K562 (cell line): ENCODE data around the gene STK32C. TPM values are rescaled to one million over a fixed set of nuclear protein-coding genes. Genes with fewer than 3 reads are reported as not detected.

Experiments
- ATAC-seq: fragments of 200-7000 bp; cut with Tn5 transposase; 3 replicates; pipeline ENCODE4 v1.9.1; 2020; ENCODE audit warnings: moderate library complexity
- BruUV-seq: library from RNA; stranded (reverse); fragments of 400-500 nt; replicated peaks from 2 replicates; lab custom pipeline; 2021; lab: Mats Ljungman, UMichigan
- CTCF ChIA-PET: fragments of 300-600 bp; formaldehyde crosslinking; extraction: SDS; loops from one replicate; lab custom pipeline; 2021; ENCODE audit warnings: low intra/inter-chr PET ratio; lab: Yijun Ruan, JAX
- POLR2A ChIA-PET: fragments of 300-600, 350-650 bp; sonication (Branson Sonifier 250); formaldehyde crosslinking; extraction: SDS; loops from one replicate; lab custom pipeline; 2021; ENCODE audit warnings: antibody characterized with exemption, inconsistent platforms; lab: Yijun Ruan, JAX
- DNase-seq, 4 experiments: peaks; one replicate each; pipeline versions ENCODE4 v3.0.0 to v3.0.0-alpha.2; 2011 to 2018; ENCODE audit warnings: low spot score in 3 of 4, mixed read lengths in 3 of 4; ENCODE audit errors: extremely low read depth in 1 of 4
- FAIRE-seq: peaks from 2 replicates; lab custom pipeline; 2011; peaks lifted over from hg19 to GRCh38; lab: Jason Lieb, UNC
- H2AFZ ChIP-seq: 2 replicates; pipeline ENCODE4 v1.6.0; 2011; ENCODE audit warnings: low read depth, low read length, control low read depth, inconsistent platforms
- H3K27ac ChIP-seq: fragments of 200-600 bp; 3 replicates; pipeline ENCODE4 v1.8.0; 2011; ENCODE audit warnings: low read depth, mild to moderate bottlenecking, control low read depth, inconsistent platforms, low read length, moderate library complexity, mixed read lengths; ENCODE audit errors: extremely low read depth
- H3K27me3 ChIP-seq, 2 experiments: fragments of 300-600 bp in 1 of 2; 2 replicates in 1 of 2; 3 replicates in 1 of 2; pipeline versions ENCODE4 v1.6.0 to v1.8.0; 2011; ENCODE audit warnings: inconsistent platforms in 2 of 2, low read length in 2 of 2, mild to moderate bottlenecking in 1 of 2, mixed read lengths in 1 of 2, moderate library complexity in 1 of 2; ENCODE audit not compliant: control insufficient read depth in 2 of 2, insufficient read depth in 2 of 2
- H3K36me3 ChIP-seq: fragments of 300-600 bp; 3 replicates; pipeline ENCODE4 v1.8.0; 2011; ENCODE audit warnings: mild to moderate bottlenecking, low read length, inconsistent platforms; ENCODE audit not compliant: control insufficient read depth, insufficient read depth
- H3K4me1 ChIP-seq, 2 experiments: fragments of 200-600 bp in 1 of 2; replicated peaks in 1 of 2; 2 replicates in 1 of 2; 3 replicates in 1 of 2; pipeline versions ENCODE4 v1.5.1 to v1.8.0; 2011; ENCODE audit warnings: inconsistent platforms in 2 of 2, low read length in 2 of 2, mild to moderate bottlenecking in 1 of 2, mixed read lengths in 1 of 2, moderate library complexity in 1 of 2; ENCODE audit not compliant: control insufficient read depth in 2 of 2, insufficient read depth in 2 of 2
- H3K4me2 ChIP-seq: 2 replicates; pipeline ENCODE4 v1.6.1; 2011; ENCODE audit warnings: low read length, control low read depth, inconsistent platforms, mixed read lengths; ENCODE audit not compliant: insufficient read depth
- H3K4me3 ChIP-seq: fragments of 200-600 bp; sonication (generic), shearing (Covaris generic); 2 replicates; pipeline ENCODE4 v1.5.1; 2016; ENCODE audit warnings: control low read depth, inconsistent platforms
- H3K79me2 ChIP-seq: fragments of 200-600 bp; 3 replicates; pipeline ENCODE4 v1.8.0; 2011; ENCODE audit warnings: low read length, inconsistent platforms; ENCODE audit not compliant: control insufficient read depth, insufficient read depth
- H3K9ac ChIP-seq, 2 experiments: 2 replicates each; pipeline versions ENCODE4 v1.6.0 to v1.6.1; 2011; ENCODE audit warnings: low read depth in 2 of 2, low read length in 2 of 2, control low read depth in 1 of 2, inconsistent platforms in 1 of 2, mild to moderate bottlenecking in 1 of 2, mixed read lengths in 1 of 2; ENCODE audit not compliant: insufficient read depth in 1 of 2
- H3K9me1 ChIP-seq: one replicate; pipeline ENCODE4 v1.6.0; 2011; ENCODE audit warnings: inconsistent platforms, mild to moderate bottlenecking, low read length, moderate library complexity; ENCODE audit not compliant: control insufficient read depth, insufficient read depth
- H3K9me3 ChIP-seq: replicated peaks from 2 replicates; pipeline ENCODE4 v1.5.1; 2011; ENCODE audit warnings: low read depth, low read length, inconsistent platforms; ENCODE audit not compliant: control insufficient read depth, insufficient read depth
- H4K20me1 ChIP-seq: replicated peaks from 2 replicates; pipeline ENCODE4 v1.6.1; 2011; ENCODE audit warnings: low read length, inconsistent platforms, mixed read lengths; ENCODE audit not compliant: control insufficient read depth, insufficient read depth
- BMI1 ChIP-seq: fragments of 150-350 bp; IDR thresholded peaks from 2 replicates; pipeline ENCODE4 v1.6.1; 2014; ENCODE audit warnings: low read length
- HNRNPUL1 ChIP-seq: fragments of 200-400 bp; formaldehyde crosslinking; IDR thresholded peaks from 2 replicates; pipeline ENCODE4 v1.6.1; 2017; ENCODE audit warnings: low read length
- MAFF ChIP-seq: IDR thresholded peaks from 2 replicates; pipeline ENCODE4 v1.6.1; 2012; ENCODE audit warnings: low read length, improper control_type of control experiment
- NFIC ChIP-seq: fragments of 450-650 bp; IDR thresholded peaks from 2 replicates; pipeline ENCODE4 v1.6.1; 2017; ENCODE audit warnings: mild to moderate bottlenecking, inconsistent platforms
- NFXL1 ChIP-seq: fragments of 450-650 bp; formaldehyde crosslinking; IDR thresholded peaks from 2 replicates; pipeline ENCODE4 v1.4.0; 2021; ENCODE audit warnings: mild to moderate bottlenecking
- SMARCA5 ChIP-seq: fragments of 450-650 bp; IDR thresholded peaks from 2 replicates; pipeline ENCODE4 v1.6.1; 2016
- TEAD2 ChIP-seq: fragments of 450-650 bp; IDR thresholded peaks from 2 replicates; pipeline ENCODE4 v1.6.1; 2016; ENCODE audit warnings: missing genetic modification characterization, control low read depth, missing compliant biosample characterization
- TRIM28 ChIP-seq: fragments of 450-650 bp; IDR thresholded peaks from 2 replicates; pipeline ENCODE4 v1.6.1; 2017
- ZNF445 ChIP-seq: fragments of 250-450 bp; sonication (Bioruptor Pico); IDR thresholded peaks from 2 replicates; pipeline ENCODE4 v1.4.0; 2020; ENCODE audit warnings: low read depth, mild to moderate bottlenecking, moderate library complexity
- WGBS: fragments of 100-300 bp; shearing (Covaris generic); methylation state at CpG from one replicate; pipeline ENCODE4 v1.1.6; 2016; ENCODE audit warnings: low coverage, mixed read lengths; ENCODE audit not compliant: insufficient coverage; ENCODE audit errors: missing lambda C conversion rate; 5-methylcytosine and 5-hydroxymethylcytosine counted together
- in situ Hi-C: fragments of 300-500 bp; cut with MboI; formaldehyde crosslinking; loops from 4 replicates; pipeline ENCODE4 v1.15.0; 2018; ENCODE audit warnings: inconsistent platforms, mixed read lengths
- intact Hi-C: fragments of 100-400 bp; cut with micrococcal nuclease; formaldehyde crosslinking; loops from 2 replicates; pipeline ENCODE4 v1.14.2; 2022
- polyA plus RNA-seq, 8 experiments: library from polyadenylated mRNA; depleted of rRNA in 4 of 8; stranded (reverse) in 5 of 8; unstranded in 3 of 8; fragments of >200 nt; fragmentation: Nextera tagmentation in 2 of 8; fragmentation: Illumina TruSeq in 1 of 8; extraction: Ambion mirVana in 2 of 8; extraction: Trizol in 1 of 8; gene quantifications; 2 replicates each; pipeline versions ENCODE4 v1.2.1 to v1.2.3, GENCODE V29; 2011 to 2014; ENCODE audit warnings: inconsistent platforms in 1 of 8, missing spikeins in 1 of 8
- total RNA-seq, 7 experiments: library from RNA; depleted of rRNA in 6 of 7; stranded (reverse); fragments of >200 nt in 6 of 7; fragmentation: Illumina TruSeq in 2 of 7; extraction: Trizol in 2 of 7; gene quantifications; 2 replicates each; pipeline versions ENCODE4 v1.2.1 to v1.2.3, GENCODE V29; 2011 to 2021; ENCODE audit warnings: low replicate concordance in 1 of 7
- TF ChIP-seq, protein P1 (sequence below): sonication (generic); formaldehyde crosslinking; IDR thresholded peaks from 2 replicates; pipeline ENCODE4 v1.8.0; 2023; ENCODE audit warnings: mild to moderate bottlenecking, missing genetic modification reagents

STK32C gene
- total and polyA plus RNA-seq, 9 of the 15 experiments (the other 6 are each of a cell fraction or from before 2014, with no cell fraction given), result 1.5 to 20.9 (median 6.5) TPM

DNA sequence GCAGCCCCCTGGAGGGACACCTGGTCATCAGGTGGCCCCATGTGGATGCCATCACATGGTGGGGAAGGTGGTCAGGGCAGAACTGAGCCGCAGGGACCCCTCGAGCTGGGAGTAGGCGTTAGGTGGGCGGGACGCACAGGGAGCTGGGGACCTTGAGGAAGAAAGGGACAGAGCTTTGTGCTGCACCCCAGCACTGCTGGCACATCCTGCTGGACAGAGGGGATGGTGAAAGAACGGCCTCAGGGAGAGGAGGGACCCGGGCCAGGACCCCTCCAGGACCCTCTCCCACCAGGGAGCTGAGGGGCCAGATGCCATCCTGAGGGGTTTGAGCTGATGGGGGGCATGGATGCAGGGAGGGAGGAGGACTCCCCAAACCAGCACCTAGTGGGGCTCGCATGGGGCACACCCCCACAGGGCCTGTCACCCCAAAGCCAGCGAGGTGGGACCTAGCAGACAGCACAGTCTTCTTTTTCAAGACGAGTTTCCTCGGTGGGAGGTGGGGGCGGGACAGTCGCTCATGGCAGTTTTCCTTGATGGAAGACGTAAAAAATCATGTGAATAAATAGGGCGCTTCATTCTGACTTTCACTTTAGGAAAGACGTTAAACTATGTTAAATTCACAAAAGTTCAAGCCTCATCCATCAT lies 43.3 kb downstream of the STK32C start:
- DNase-seq (no peak), FAIRE-seq (no peak), ATAC-seq (no peak)
- H4K20me1 ChIP-seq, result no peaks in the 10 kb centered on the region
- ChIA-PET POLR2A (interaction anchor here (1.0 kb wide), 1 partner anchor 13 kb away, joined by 6 read pairs; no protein-coding TSS in a partner anchor), CTCF (interaction anchor here (0.6 kb wide), 1 partner anchor 34 kb away, joined by 5 read pairs; no protein-coding TSS in a partner anchor)
- no peaks in the 10 kb centered on the region for H3K4me1 ChIP-seq
- H3K9me1 ChIP-seq, result no peaks in the 10 kb centered on the region
- H3K4me3 ChIP-seq, result no peak overlapping the region
- H3K9ac ChIP-seq, result no peak overlapping the region
- H3K27ac ChIP-seq, result no peak overlapping the region
- no peak overlapping the region for H2AFZ ChIP-seq
- WGBS, result 10% methylated on average over 10 of the region's 16 CpGs
- no peak overlapping the region for H3K4me2 ChIP-seq
- no TSS peak for BruUV-seq
- H3K36me3 ChIP-seq, result no peaks in the 10 kb centered on the region
- H3K79me2 ChIP-seq, result no peaks in the 10 kb centered on the region
- no peaks in the 10 kb centered on the region for H3K9me3 ChIP-seq
- intact Hi-C loops (no loop called here), in situ Hi-C loops (no loop called here)
- H3K27me3 ChIP-seq, result peaks cover 3 to 38% of the 10 kb centered on the region in 2 experiments; a peak in 3 of 5 replicates
- TF ChIP-seq, protein P1, sequence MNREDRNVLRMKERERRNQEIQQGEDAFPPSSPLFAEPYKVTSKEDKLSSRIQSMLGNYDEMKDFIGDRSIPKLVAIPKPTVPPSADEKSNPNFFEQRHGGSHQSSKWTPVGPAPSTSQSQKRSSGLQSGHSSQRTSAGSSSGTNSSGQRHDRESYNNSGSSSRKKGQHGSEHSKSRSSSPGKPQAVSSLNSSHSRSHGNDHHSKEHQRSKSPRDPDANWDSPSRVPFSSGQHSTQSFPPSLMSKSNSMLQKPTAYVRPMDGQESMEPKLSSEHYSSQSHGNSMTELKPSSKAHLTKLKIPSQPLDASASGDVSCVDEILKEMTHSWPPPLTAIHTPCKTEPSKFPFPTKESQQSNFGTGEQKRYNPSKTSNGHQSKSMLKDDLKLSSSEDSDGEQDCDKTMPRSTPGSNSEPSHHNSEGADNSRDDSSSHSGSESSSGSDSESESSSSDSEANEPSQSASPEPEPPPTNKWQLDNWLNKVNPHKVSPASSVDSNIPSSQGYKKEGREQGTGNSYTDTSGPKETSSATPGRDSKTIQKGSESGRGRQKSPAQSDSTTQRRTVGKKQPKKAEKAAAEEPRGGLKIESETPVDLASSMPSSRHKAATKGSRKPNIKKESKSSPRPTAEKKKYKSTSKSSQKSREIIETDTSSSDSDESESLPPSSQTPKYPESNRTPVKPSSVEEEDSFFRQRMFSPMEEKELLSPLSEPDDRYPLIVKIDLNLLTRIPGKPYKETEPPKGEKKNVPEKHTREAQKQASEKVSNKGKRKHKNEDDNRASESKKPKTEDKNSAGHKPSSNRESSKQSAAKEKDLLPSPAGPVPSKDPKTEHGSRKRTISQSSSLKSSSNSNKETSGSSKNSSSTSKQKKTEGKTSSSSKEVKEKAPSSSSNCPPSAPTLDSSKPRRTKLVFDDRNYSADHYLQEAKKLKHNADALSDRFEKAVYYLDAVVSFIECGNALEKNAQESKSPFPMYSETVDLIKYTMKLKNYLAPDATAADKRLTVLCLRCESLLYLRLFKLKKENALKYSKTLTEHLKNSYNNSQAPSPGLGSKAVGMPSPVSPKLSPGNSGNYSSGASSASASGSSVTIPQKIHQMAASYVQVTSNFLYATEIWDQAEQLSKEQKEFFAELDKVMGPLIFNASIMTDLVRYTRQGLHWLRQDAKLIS, result no peak
- TF ChIP-seq NFIC, result no peak
- no peak for TF ChIP-seq ZNF445
- TF ChIP-seq BMI1, result no peak
- no peak for TF ChIP-seq HNRNPUL1
- TF ChIP-seq SMARCA5, result no peak
- no peak for TF ChIP-seq NFXL1
- TF ChIP-seq TEAD2 (tag), result no peak
- no peak for TF ChIP-seq TRIM28
- no peak for TF ChIP-seq MAFF
